Gastrocnemius medialis (tissue), 4 donors: Measurements from ENCODE around the gene APOL4. TPM values are rescaled to one million over a fixed set of nuclear protein-coding genes. Genes with fewer than 3 reads are reported as not detected.
"Not testable (repeated sequence)": the region's sequence is repeated elsewhere in the genome, so short reads cannot be mapped to it uniquely, and the experiment has no call there.

Experiments used
- ATAC-seq, 2 donors: fragments of 150-250 bp; one replicate each; pipeline ENCODE4 v1.9.1; 2016
- DNase-seq, 2 donors: peaks; one replicate each; pipeline ENCODE4 v3.0.0-alpha.2; 2019
- H3K27ac ChIP-seq, 4 donors: fragments of 200-600 bp; sonication (generic); 1 replicate in 1 of 4; 2 replicates in 3 of 4; pipeline ENCODE4 v1.5.1; 2016 to 2018; ENCODE audit warnings: mild to moderate bottlenecking in 2 of 4, moderate library complexity in 1 of 4
- H3K27me3 ChIP-seq, 3 donors: fragments of 200-600 bp; sonication (generic) in 2 of 3; 1 replicate in 1 of 3; 2 replicates in 2 of 3; pipeline versions ENCODE4 v1.5.1 to v1.6.0; 2016 to 2019; ENCODE audit warnings: mild to moderate bottlenecking in 1 of 3, moderate library complexity in 1 of 3
- H3K36me3 ChIP-seq, 2 donors: fragments of 200-600 bp; sonication (generic) in 1 of 2; one replicate each; pipeline ENCODE4 v1.5.1; 2017 to 2018
- H3K4me1 ChIP-seq, 2 donors: fragments of 200-600 bp; sonication (generic) in 1 of 2; one replicate each; pipeline ENCODE4 v1.5.1; 2016 to 2017; ENCODE audit warnings: mild to moderate bottlenecking in 2 of 2
- H3K4me3 ChIP-seq, 4 donors: fragments of 200-600 bp; sonication (generic) in 3 of 4; 1 replicate in 1 of 4; 2 replicates in 3 of 4; pipeline ENCODE4 v1.5.1; 2016 to 2019; ENCODE audit warnings: mild to moderate bottlenecking in 2 of 4
- H3K9me3 ChIP-seq, 3 donors: fragments of 200-600 bp; sonication (generic) in 2 of 3; 1 replicate in 1 of 3; 2 replicates in 2 of 3; pipeline ENCODE4 v1.5.1; 2016 to 2019
- POLR2A ChIP-seq, 2 donors: fragments of 450-650 bp; IDR thresholded peaks; one replicate each; pipeline ENCODE4 v1.6.1; 2017; ENCODE audit warnings: antibody characterized with exemption in 2 of 2, mild to moderate bottlenecking in 2 of 2, moderate library complexity in 2 of 2
- in situ Hi-C, 4 donors: fragments of 200-750 bp; cut with MboI; loops; one replicate each; pipeline versions ENCODE4 v1.15.0 to v1.8.0; 2017; ENCODE audit warnings: low sequenced_read_pairs in 4 of 4
- intact Hi-C: fragments of 100-400 bp; cut with DNase I; formaldehyde crosslinking; loops from one replicate; pipeline ENCODE4 v1.15.1; 2023; ENCODE audit warnings: low total_unique reads
- total RNA-seq, 4 donors: library from RNA; depleted of rRNA; stranded (reverse); fragments of >200 nt; gene quantifications; one replicate each; pipeline versions ENCODE4 v1.1.0 to v1.2.3, GENCODE V29; 2016
- TF ChIP-seq, protein P1 (sequence below), 5 experiments: fragments of 450-650 bp in 3 of 5; fragments of 200-600 bp in 2 of 5; sonication (generic) in 2 of 5; IDR thresholded peaks in 4 of 5; conservative IDR thresholded peaks in 1 of 5; 1 replicate in 4 of 5; 2 replicates in 1 of 5; pipeline ENCODE4 v1.5.1; 2016 to 2019; ENCODE audit warnings: antibody characterized with exemption in 5 of 5, mild to moderate bottlenecking in 3 of 5, moderate library complexity in 3 of 5

The APOL4 gene
- total RNA-seq, 4 donors from 2014 or later = 1.5 to 2.3 (median 2.0) TPM; not detected in 1

DNA sequence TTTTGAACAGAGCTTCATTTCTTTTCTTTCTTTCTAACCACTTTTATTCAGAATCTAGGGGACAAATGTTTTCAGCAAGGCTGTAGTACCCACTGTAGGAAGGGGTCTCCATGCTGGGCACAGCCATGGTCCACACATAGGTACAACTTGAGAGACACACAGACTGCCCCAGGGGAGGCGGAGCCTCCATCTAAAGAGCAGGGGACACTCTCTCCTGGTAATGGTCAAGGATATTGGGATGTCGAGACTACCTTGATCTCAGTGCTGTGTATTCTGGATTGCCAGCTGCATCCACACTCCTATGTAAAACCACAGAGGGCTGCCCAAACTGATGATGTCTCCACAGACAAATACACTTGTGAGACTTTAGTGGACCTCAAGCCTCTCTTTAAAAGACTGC lies 38.1 kb downstream of the APOL4 start:
- Histone ChIP-seq H3K27ac (no peak overlapping the region), H3K4me3 (no peak overlapping the region), H3K9me3 (no peaks in the 10 kb centered on the region), H3K36me3 (no peaks in the 10 kb centered on the region), H3K27me3 (no peaks in the 10 kb centered on the region), H3K4me1 (peaks cover 0 to 16% of the 10 kb centered on the region in 2 donors)
- ATAC-seq (no peak), DNase-seq (no peak)
- in situ Hi-C loops (no loop called here), intact Hi-C loops (no loop called here)
- TF ChIP-seq, protein P1, sequence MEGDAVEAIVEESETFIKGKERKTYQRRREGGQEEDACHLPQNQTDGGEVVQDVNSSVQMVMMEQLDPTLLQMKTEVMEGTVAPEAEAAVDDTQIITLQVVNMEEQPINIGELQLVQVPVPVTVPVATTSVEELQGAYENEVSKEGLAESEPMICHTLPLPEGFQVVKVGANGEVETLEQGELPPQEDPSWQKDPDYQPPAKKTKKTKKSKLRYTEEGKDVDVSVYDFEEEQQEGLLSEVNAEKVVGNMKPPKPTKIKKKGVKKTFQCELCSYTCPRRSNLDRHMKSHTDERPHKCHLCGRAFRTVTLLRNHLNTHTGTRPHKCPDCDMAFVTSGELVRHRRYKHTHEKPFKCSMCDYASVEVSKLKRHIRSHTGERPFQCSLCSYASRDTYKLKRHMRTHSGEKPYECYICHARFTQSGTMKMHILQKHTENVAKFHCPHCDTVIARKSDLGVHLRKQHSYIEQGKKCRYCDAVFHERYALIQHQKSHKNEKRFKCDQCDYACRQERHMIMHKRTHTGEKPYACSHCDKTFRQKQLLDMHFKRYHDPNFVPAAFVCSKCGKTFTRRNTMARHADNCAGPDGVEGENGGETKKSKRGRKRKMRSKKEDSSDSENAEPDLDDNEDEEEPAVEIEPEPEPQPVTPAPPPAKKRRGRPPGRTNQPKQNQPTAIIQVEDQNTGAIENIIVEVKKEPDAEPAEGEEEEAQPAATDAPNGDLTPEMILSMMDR (IDR thresholded peaks at IDR 0.05 in 4 of 5, conservative IDR thresholded peaks at IDR 0.05 in 1 of 5) = no peak
- TF ChIP-seq POLR2A (IDR thresholded peaks at IDR 0.05) = no peak

DNA sequence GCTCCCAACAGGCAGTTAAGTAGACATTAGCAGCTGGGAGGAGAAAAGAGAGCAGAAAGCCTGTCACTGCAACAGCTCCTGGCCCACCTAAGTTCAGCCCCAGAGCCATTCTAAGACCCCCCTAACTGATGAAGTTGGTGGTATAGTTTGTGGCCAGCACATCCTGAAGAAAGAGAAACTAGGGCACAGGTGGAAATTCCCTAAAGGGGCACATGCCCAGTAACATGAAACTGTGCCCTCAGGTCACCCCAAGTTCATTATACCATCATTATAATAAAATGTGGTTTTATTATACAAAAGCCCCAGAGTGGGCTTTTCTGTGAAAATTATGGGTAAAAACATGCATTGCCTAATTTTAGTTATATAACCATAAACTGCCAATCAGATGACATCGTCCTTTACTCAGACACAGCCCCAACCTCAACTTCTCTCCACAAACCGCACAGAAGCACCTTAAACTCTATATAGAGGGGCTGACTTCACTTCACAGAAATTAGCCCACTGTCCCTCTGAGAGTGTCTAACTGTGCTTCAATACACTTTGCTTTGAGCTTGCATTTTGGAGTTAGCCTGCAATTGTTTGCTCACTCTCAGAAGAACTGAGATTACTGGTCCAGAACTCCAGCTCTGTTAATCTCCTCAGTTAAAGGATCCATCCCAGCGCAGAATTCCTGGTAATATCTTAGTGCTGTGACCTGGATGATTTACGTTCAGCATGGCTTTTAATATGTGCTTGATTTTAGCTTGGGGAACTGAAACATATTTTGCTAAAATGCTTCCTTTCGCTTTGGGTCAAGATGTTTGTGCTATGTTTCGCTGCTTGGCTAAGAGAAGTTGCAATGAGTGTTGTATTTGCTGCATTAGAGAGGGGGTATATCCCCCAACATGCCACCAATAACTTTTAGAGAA lies 39.2 kb downstream of the APOL4 start:
- Histone ChIP-seq H3K4me1 (peaks cover 6 to 19% of the 10 kb centered on the region in 2 donors), H3K27ac (peak overlapping the region in 3 of 4 donors; percentile 5 to 81 (median 28)), H3K9me3 (no peaks in the 10 kb centered on the region), H3K36me3 (no peaks in the 10 kb centered on the region), H3K27me3 (no peaks in the 10 kb centered on the region), H3K4me3 (no peak overlapping the region)
- TF ChIP-seq, protein P1 (IDR thresholded peaks at IDR 0.05 in 4 of 5, conservative IDR thresholded peaks at IDR 0.05 in 1 of 5) = no peak
- no peak for TF ChIP-seq POLR2A (IDR thresholded peaks at IDR 0.05)
- ATAC-seq = no peak
- in situ Hi-C loops = no loop called here
- DNase-seq = no peak
- intact Hi-C loops = no loop called here

DNA sequence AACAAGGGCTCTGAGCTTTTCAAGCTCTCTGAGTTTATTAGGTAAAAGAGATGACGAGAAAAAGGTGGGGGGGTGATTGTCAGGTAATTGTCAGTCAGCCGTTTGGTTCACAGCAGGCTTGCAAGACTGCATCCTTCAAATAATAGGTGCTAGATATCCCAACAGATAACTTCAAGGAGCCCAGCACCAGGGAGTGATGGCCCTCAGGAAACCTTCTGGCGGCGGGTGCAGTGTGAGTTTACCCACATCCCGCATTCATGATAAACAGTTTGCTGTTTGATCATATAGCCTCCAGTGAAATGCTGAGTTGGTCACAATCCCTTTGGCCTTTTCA lies 39.8 kb downstream of the APOL4 start:
- in situ Hi-C loops, H3K36me3 ChIP-seq, DNase-seq, H3K4me3 ChIP-seq, H3K27me3 ChIP-seq, intact Hi-C loops, ATAC-seq, H3K9me3 ChIP-seq: not testable (repeated sequence)
- H3K4me1 ChIP-seq = peaks cover 9 to 24% of the 10 kb centered on the region in 2 donors
- peak overlapping the region in 2 of 4 donors; percentile 81 to 84 for H3K27ac ChIP-seq

DNA sequence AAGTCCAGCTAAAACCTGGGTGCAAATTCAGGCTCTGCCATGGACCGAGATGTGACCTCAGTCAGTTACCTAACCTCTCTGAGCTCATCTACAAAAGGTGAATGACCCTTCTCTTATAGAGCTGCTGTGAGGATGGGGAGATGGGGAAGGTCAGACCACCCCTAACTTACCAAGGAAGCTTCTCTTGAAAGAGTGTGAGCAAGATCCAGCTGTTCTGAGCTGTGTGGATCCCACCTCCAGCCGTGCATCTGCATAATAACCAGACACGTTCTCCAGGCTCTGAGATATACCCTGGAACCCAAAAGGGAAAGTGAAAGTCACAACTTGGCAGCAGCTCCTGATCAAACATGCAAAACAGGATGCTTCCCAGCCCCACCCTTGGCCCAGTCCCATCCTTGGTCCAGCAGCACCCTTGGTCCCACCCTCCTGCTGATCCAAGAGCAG lies 41.1 kb downstream of the APOL4 start, which contains the start of gene APOL3:
APOL3 (minus strand) TSS at position 257 of the 444 bp plus-strand sequence. CDS start 11,700 bp downstream, outside the sequence.
- Histone ChIP-seq H3K4me3 (peak within 1 kb of the TSS; percentile 47 to 61 (median 54)), H3K27ac (peak within 1 kb of the TSS; percentile 76 to 84 (median 81)), H3K36me3 (no peaks in the 10 kb centered on the region), H3K27me3 (no peaks in the 10 kb centered on the region), H3K9me3 (no peaks in the 10 kb centered on the region), H3K4me1 (peaks cover 20 to 31% of the 10 kb centered on the region in 2 donors)
- TF ChIP-seq POLR2A (IDR thresholded peaks at IDR 0.05) = peak; percentile 51 to 80
- TF ChIP-seq, protein P1 (IDR thresholded peaks at IDR 0.05 in 4 of 5, conservative IDR thresholded peaks at IDR 0.05 in 1 of 5) = no peak
- DNase-seq = peak; percentile 54 to 72
- ATAC-seq = peak; percentile 60 to 67
- intact Hi-C loops (no loop called here), in situ Hi-C loops (no loop called here)
